NCI-H2029 treated with DMSO at 0.1 percent for 48 hours (cell line): ENCODE results near the gene COPZ1.
"Not testable (repeated sequence)": the region's sequence is repeated elsewhere in the genome, so short reads cannot be mapped to it uniquely, and the experiment has no call there.

Source experiments
- DNase-seq: peaks from one replicate; lab custom pipeline; 2025; lab: John Stamatoyannopoulos, UW

COPZ1 gene

DNA sequence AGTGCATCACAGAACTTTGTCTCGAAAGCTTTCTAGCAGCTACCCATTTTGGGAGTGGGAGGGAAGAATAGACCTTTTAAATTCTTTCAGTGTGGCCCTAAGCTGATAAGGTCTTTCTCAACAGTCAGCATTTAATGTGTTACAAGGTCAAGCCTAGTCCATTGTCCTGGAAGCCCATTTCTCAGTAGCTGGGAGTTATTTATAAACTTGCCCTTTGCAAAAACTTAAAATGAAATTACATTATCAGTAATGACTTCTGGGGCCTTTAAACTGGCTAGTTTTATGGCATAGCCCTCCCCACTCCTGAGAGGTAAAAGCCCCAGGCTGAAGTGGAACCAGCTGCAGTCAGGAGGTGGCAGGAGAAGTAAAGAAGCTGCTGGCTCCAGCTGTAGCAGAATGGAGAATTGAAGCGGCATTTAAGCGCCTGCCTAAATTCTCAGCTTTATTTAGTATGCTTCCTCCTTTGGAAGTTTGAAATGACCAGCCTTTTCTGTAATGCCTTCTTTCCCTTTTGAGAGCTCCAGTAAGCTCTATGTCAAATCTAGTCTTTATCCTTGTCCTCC is 12.4 kb downstream of the COPZ1 start:
- DNase-seq, result peak; percentile 25

DNA sequence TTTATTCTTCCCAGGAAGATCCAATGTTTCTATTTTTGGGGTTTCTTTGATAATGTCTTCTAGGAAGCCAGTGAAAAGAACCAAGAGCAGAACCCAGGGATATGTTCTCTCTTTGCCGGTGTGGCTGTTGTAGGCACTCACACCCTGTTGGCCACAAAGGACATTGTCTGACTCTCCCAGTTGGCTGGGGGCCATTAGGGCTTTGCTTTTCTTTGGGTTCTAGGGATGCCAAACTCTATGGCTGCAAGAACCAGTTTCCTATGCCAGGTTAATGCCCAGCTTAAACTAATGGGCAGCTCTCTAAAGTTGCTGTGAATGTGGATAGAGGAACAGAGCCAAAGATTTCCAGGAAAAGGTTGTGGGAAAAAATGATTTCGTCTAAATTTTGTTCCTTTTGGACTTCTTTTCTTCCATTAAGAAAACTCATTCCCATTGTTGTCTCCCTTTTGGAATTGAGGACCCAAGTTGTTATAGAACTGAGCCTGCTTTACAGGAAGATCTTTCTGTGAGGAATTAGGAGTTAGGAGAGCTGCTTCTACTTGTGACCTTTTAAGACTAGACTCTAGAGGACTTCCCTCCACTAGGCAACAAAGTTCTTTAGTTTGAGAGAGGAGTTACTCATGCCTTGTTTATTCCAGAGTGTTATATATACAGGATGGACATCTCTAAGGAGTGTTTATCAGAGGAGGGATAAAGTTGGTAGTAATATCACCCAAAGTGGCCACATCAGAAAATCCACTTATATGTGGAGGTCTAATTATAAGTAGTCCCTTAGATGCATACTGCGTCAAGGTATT is 13.1 kb downstream of the COPZ1 start:
- no peak for DNase-seq

DNA sequence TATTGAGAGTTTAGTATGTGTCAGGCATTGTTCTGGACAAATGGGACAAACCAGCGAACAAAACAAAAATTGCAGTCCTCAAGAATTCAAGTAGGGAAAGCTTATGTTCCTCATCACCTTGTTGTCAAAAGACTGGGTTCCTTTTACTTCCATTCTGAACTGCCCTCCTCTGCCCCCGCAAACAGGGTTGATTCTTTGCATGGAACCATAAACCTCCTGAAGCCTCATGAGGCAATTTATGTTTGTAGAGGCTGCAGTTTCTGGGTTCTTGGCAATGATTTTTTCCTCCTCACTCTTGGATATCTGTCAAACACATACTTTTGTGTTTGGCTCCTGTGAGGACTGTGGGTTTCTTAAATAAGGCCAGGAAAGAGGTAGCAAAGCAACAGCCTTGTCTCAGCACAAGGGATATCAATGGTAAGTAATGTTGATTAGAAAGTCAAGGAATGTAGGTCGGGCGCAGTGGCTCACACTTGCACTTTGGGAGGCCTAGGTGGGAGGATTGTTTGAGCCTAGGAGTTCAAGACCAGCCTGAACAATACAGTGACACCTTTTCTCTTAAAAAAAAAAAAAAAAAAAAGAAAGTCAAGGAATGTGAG is 13.9 kb downstream of the COPZ1 start:
- no peak for DNase-seq

DNA sequence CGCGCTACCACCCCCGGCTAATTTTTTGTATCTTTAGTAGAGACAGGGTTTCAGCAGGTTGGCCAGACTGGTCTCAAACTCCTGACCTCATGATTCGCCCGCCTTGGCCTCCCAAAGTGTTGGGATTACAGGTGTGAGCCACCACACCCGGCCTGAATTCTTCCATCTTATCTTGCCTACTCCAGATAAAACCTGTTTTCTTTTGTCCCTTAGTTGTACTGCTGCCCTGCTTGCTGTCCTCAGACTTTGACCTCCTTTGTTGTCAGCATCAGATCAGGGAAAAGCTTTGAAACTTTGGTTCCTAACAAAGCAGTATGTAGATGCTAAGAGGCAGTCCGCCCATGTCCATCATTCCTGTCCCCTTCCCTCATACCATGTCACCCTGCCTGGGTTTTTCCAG is 15.9 kb downstream of the COPZ1 start:
- no peak for DNase-seq

DNA sequence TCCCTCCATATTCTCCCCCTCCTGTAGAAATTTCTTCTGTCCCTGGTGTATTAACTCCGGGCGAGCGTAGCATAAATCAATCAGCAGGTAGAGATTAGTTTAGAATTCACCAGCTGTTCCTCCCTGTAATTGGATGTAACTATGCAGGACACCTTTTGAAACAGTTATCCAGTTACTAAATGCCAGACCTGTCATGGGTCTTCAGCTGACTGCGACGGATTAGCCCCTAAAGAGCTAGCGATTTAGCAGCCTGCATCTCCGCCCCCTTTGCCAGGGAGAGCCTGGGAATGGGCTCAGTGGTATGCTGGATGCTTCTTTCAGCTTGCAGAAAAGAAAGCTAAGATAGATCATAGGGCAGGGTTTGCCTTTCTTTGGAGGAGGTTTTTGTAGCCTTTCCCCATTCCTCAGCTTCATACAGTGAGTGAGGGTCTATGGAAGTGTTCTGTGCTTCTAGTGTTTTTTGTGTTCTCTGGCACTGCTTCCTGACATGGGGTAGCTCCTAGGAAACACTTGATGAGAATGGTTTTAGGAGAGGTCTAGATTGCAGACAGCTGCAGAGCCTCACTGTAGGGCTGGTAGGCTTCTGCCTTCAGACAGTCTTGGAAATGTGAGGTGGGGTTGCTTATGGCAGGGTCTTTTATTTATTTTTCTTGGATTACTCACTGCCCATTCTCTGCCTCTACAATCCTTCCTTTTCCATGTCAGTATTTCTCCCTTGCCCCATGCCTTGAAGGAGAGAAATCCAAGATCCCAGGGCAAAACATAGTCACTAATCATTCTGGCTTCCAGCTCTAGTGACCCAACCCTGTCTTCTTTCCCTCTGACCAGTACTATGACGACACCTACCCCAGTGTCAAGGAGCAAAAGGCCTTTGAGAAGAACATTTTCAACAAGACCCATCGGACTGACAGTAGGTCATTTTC is 16.7 kb downstream of the COPZ1 start:
- no peak for DNase-seq

DNA sequence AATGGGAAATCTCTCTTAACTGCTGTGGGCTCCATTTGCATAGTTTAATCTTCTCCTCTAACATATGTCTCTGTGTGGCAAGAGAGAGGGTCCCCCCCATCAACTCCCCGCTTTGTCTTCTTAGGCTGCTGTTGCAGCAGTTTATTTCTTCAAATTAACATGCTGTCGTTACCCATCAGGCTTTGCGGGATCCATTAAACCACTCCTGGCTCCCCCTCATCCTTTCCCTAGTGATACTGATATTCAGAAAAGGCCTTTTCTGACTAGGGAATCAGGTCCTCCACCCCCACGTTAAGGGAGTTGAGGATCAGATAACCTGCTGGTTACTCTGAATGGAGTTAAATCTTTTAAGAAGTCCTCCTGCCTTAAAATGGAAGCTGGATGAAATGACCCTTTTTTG is 24.1 kb downstream of the COPZ1 start:
- DNase-seq, result no peak

DNA sequence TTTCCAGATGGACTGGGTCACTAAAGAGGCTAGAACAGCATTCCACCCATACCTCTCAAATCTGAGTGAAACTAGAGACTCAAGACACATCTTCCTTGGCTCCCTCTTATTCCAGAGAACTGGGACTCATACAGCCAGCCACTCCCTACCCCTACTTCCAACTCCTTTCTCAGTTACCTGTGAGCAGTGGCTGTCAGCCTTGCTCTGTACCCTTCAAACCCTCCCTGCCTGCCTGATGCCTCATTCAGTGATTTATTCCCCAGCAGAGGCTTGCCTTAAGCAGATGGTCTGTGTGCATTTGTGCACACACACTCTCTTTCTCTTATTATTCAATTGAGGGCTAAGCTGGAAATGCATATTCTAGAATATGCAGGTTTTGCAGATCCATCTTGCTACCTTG is 24.7 kb downstream of the COPZ1 start:
- DNase-seq, result no peak

DNA sequence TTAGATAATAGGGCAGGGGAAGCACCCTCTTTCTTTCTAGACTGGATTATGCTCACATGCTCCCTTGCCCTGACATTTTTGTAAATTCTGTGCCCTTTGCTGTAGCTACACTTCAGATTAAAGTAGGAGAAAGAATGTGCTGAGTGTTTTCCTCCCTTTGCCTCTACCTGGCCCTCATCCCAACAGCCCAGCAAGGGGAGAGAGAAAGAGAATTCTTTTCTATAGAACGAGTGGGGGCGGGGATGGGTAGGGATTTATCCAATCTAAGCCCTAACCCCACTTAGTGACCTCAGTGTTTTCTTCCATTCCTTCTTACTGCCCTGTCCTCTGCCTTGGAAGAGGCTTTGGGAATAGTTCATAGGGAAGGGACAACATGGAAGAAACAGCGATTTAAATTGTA is 25.8 kb downstream of the COPZ1 start:
- no peak for DNase-seq

DNA sequence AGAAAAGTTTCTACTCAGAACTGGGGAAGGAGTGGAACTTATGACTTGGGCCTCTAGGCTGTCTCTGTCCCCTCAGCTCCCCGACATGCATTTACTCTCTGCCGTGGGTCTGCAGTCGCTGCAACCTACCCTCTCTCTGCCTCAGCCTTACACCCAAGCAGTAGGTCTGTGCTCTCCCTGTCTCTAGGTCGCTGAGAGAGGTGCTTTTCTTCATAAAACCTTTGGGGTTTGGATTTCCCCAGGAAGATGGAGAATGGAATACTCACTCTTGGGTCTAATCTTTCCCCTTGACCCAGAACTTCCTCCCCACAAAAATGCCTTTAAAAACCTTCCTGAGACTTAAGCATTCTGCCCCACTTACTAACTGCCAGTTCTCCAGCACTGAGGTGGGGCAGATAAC is 26.4 kb downstream of the COPZ1 start:
- no peak for DNase-seq

DNA sequence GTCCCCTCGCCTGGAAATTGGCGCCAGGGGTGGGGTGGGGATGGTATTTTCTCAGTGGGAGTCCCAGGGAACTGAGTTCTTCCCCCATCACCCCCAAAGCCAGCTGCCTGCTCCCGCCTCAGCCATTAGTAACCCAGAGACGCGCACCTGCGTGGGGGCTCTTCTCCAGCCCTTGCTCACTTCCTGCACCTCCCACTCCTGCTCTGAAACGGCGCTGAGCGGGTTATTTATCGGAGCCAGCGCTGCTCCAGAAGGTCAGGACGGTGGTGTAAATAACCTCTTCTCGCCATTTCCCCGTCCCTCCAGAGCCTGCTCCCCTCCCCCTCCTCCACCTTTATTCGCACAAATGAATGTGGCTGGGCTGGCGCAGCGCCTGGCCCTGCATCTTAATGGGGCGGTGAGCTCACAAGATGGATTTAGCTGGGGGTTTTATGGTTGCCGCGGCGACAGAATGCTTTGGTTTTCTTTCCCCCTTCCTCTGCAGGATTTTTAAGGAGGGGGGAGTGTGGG is 27.1 kb downstream of the COPZ1 start:
- peak; percentile 78 for DNase-seq

DNA sequence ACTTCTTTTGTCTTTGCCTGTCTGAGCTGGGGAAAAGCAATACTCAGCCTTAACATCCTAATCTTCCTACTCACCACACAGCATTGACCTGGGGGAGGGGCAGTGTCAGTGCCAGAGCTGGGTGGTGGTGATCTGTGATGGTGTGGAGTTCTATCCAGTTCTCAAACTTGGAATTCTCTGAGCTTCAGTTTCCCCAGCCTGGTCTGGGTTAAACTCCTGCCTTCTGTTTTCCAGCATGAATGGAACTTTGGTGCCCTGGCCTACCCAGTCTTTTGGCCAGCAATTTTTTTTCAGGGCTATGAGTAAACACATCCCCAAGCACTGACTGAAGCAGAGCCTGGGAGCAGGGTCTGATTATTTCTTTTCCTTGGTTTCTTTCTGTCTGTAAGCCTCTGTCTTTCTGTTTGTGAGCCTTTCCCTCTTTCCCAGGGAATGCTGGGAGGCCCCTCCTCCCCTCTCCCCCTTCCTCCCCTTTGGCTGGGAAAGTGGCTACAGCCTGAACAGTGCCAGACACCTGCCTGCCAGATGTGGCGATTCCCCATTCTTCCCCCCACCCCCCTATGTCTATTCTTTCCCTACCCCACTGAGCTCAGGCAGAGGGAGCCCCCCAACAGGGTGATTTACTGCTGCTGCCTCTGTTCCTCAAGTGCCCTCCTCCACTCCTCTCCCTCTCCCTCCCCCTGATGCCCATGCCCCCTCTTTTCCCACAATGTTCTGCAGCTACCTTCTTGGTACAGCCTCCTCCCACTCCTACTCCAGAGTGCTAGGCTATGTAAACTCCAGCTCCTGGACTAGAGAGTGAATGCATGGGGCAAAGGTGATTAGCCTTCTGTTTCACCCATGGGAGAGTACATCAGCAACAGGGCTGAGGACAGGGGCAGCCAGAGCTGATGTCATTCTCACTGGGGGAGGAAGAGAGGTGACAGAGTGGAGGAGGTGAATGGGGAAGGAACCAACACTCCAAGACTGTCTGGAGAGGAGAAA is 28.3 kb downstream of the COPZ1 start:
- peak; percentile 58 for DNase-seq

DNA sequence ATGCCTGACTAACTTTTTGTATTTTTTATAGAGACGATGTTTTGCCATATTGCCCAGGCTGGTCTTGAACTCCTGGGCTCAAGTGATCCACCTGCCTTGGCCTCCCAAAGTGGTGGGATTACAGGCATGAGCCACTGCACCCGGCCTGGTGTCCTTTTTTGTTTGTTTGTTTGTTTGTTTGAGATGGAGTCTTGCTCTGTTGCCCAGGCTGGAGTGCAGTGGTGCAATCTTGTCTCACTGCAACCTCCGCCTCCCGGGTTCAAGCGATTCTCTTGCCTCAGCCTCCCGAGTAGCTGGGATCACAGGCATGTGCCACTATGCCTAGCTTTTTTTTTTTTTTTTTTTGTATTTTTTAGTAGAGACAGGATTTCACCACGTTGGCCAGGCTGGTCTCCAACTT is 29.3 kb downstream of the COPZ1 start:
- DNase-seq, result not testable (repeated sequence)

DNA sequence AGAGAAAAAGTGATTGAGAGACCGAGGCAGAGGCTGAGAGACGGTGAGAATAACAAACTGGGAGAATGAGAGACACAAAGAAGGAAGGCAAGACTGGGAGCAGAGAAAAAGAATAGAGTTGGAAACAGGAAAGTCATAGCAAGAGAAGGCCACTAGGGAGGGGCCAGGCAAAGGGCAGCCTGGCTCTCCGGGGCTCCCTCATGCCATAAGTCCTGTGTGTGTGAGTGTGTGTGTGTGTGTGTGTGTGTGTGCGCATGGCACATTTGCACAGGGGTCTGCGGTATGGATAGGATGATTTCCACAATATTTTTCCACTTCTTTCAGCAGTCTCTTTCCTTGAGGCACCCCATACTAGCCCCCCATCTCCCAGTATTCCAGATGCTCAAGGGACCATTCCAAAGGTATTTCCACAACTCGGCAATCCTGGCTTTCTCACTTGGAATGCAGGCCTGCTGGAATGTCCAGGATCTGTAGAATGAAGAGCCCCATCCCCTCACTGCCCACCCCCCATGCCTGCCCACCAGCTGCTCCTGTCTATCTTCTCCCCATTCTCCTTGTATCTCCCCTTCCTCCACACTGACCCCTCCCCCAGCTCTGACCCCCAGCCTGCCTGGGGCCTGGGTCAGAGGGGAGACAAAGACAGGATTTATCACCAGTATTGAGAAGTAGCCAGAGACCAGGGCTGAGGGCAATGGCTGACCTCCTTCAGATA is 30.3 kb downstream of the COPZ1 start:
- no peak for DNase-seq

DNA sequence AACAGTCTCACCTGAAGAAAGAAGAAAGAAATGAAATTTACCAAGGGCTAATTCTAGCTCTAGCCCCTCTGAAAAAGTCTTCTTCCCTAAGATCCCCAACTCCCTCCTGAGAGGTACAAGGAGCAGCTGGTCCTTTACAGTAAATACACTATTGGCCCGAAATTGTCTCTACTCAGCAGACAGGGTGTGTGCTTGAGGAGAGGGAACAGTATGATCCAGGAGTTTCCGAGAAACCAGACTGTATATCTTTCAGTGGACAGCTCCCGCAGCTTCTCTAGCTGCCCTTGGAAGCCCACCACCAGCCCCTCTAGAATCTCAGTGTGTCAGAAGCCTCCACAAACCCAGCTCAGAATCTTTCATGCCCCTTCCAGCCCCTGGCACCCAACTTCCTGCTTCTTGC is 31.3 kb downstream of the COPZ1 start:
- no peak for DNase-seq

DNA sequence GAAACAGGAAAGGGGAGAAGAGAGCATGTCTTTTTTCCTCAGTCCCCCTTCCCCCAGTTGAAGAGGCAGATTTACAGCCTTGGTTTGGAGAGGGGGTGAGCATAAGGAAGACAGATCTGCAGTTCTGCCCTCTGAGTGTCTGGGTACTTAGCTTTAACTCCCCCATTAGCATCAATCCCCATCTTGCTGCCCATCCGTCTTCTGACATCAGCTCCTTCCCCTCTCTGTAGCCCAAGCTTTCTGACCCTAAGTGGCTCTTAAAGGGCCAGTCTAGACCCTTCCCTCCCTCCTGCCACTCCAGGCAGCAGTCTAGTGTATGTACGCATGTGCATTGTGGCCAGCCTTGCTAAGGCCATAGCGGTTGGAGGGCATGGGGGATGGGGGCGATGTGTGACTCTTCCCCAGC is 32.0 kb downstream of the COPZ1 start:
- DNase-seq, result no peak

DNA sequence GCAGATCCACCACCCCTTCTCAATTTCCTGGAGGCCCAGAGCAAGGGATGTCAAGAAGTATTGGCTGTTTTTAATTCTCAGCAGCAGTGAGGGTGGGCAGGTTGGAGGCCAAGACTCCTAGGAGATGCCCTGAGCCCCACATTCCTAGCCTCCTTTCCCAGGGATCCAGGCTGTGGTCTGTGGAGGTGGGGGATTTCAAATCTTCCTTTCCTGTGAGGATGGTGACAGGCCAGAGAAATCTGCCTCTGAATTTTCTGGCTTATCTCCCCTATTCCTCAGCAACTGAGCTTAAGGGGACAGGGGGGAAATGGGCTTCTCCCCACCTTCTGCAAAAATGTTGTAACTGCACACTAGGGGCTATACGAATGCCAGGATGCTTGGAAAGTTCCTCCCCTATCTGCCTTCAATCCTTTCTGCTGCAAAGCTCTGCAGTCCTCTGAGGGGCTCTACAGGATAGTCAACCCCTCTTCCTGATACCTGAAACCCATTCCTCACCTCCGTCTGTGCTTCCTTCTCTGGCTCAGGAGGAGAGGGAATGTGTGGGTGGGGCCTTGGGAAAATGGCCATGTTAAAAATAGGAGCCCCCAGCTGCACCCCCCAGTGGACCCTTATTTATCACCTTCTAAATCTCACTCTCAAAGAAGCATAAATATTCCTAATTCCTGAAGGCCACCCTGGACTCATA is 32.7 kb downstream of the COPZ1 start:
- no peak for DNase-seq

DNA sequence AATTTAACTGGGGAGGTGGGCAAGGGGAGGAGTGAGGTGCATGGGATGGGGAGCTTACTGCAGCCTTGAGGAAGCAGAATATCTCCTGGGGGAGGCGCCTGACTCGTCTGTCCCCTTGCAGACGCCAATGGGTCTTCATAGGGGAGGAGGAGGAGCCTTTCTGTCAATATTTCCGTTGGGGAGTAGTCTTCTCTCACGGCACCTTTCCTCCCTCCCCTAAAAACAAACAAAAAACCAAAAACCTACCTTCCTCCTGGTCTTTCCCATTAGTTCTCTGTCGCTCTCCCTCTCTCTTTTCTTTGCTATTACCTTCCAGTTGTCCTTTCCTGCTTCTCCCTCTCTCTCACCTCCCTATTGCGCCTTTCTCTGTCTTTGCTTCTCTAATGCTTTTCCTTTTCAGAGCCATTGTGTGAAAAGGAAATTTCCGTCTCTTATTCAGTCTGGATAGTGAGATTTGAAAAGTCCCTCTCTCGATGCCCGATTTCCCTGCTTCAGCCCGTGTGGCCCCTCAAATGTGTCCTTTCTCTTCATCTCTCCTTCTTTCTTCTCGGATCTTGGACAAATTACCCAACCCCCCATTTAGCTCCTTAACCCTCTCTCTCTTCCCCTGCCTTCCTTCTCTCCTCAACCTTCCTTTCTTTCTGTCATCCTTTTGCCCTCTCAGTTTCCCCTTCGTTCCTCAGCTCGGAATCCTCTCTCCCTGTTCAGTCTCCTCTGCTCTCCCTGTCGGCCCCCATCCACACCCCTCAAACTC is 33.4 kb downstream of the COPZ1 start:
- peak; percentile 66 for DNase-seq

DNA sequence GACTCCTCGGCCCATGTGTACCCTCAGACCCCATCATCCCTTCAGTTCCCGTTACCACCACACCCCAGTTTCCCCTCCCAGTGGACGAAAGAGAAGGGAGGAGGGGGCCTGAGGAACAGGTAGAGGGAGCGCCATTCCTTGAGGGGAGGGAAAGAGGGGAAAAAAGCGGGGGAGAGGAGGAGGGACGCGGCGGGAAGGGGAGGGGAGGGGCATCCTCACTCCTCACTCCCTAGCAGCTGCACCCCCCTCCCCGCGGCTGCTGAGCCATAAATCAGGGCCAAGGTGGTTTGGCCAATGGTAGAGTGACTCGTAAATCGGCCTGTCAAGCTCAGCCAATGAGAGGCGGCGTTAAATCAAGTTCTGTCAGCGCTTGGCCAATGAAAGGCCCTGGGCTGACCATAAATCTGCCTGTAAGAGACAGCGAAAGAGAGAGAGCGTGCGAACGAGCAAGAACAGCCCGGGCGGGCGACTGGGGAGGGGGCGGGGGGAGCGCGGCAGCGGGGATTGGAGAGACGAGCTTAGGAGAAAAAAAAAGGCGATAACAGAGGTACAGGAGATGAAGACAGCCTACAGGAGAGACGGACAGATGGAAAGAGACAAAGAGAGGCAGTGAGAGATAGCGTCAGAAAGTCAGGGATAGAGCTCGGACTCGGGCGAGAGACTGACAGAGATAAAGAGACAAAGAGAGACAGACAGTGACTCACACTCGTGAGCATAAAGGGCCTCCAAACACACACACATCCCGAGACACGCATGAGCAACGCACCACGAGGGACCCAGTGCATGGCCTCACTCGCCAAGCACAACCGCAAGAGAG is 34.2 kb downstream of the COPZ1 start:
- DNase-seq, result peak; percentile 96
